Astrocyte of the hippocampus (primary cell): ENCODE results near the gene KCNA4.
"Not testable (repeated sequence)": the region's sequence is repeated elsewhere in the genome, so short reads cannot be mapped to it uniquely, and the experiment has no call there.

Source experiments
- DNase-seq: peaks from one replicate; pipeline ENCODE4 v3.0.0; 2011; ENCODE audit warnings: low read depth, low spot score

Gene KCNA4

GRCh38 chr11:30000986-30001750 lies 15.7 kb downstream of the KCNA4 start:
- DNase-seq, result no peak

- DNase-seq, result no peak
These were observed 20.8 kb downstream of the KCNA4 start for GRCh38 chr11:29996016-29996415.

GRCh38 chr11:29989174-29989970 lies 27.5 kb downstream of the KCNA4 start:
- DNase-seq, result no peak

GRCh38 chr11:29985248-29985647 lies 31.6 kb downstream of the KCNA4 start:
- DNase-seq, result no peak

- DNase-seq, result no peak
These were observed 32.3 kb downstream of the KCNA4 start for GRCh38 chr11:29984544-29984943.

- no peak for DNase-seq
These were observed 38.3 kb downstream of the KCNA4 start for GRCh38 chr11:29978549-29978948.

- not testable (repeated sequence) for DNase-seq
These were observed 41.2 kb downstream of the KCNA4 start for GRCh38 chr11:29975580-29975979.

GRCh38 chr11:29963796-29964195 lies 53.0 kb downstream of the KCNA4 start:
- no peak for DNase-seq

- DNase-seq, result no peak
These were observed 53.8 kb downstream of the KCNA4 start for GRCh38 chr11:29963036-29963435.

GRCh38 chr11:29962243-29962642 lies 54.6 kb downstream of the KCNA4 start:
- no peak for DNase-seq
